GM21526 (cell line): ENCODE data around the gene DLG2.
"Not testable (repeated sequence)": the region's sequence is repeated elsewhere in the genome, so short reads cannot be mapped to it uniquely, and the experiment has no call there.

ENCODE experiments used
- ATAC-seq: cut with Tn5 transposase; IDR thresholded peaks from one replicate; pipeline ENCODE4 v1.9.1; 2021; ENCODE audit warnings: moderate library complexity; ENCODE audit not compliant: unreplicated experiment, low FRiP score

DLG2 gene

GRCh38 chr11:85257837-85258236, 369.3 kb downstream of the DLG2 start:
- no peak for ATAC-seq

- ATAC-seq: no peak
These were observed 370.7 kb downstream of the DLG2 start for GRCh38 chr11:85256433-85256832.

- no peak for ATAC-seq
These were observed 377.7 kb downstream of the DLG2 start for GRCh38 chr11:85249482-85249881.

- no peak for ATAC-seq
These were observed 379.3 kb downstream of the DLG2 start for GRCh38 chr11:85247797-85248196.

GRCh38 chr11:85238906-85239305, 388.2 kb downstream of the DLG2 start:
- no peak for ATAC-seq

DNA sequence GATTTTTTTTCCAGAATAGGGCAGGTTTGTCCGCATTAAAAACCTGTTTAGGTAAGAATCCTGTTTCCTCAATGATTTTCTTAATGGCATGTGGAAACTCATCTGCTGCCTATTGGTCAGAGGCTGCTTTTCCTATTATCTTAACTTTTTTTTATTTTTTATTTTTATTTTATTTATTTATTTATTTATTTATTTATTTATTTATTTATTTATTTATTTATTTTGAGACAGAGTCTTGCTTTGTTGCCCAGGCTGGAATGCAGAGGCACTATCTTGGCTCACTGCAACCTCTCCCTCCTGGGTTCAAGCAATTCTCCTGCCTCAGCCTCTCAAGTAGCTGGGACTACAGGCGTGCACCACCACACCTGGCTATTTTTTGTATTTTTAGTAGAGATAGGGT, 389.1 kb downstream of the DLG2 start:
- ATAC-seq: not testable (repeated sequence)

- ATAC-seq: no peak
These were observed 390.9 kb downstream of the DLG2 start for GRCh38 chr11:85236211-85236610.

GRCh38 chr11:85232559-85232958, 394.6 kb downstream of the DLG2 start:
- no peak for ATAC-seq

- no peak for ATAC-seq
These were observed 395.6 kb downstream of the DLG2 start for GRCh38 chr11:85231588-85231987.

DNA sequence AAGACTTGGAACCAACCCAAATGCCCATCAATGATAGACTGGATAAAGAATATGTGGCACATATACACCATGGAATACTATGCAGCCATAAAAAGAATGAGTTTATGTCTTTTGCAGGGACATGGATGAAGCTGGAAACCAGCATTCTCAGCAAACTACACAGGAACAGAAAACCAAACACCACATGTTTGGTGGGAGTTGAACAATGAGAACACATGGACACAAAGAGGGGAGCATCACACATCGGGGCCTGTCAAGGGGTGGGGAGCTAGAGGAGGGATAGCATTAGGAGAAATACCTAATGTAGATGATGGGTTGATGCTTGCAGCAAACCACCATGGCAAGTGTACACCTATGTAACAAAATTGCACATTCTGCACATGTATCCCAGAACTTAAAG, 397.4 kb downstream of the DLG2 start:
- not testable (repeated sequence) for ATAC-seq

- no peak for ATAC-seq
These were observed 430.2 kb downstream of the DLG2 start for GRCh38 chr11:85196968-85197367.

- no peak for ATAC-seq
These were observed 431.2 kb downstream of the DLG2 start for GRCh38 chr11:85195934-85196333.

- no peak for ATAC-seq
These were observed 439.2 kb downstream of the DLG2 start for GRCh38 chr11:85187992-85188391.

DNA sequence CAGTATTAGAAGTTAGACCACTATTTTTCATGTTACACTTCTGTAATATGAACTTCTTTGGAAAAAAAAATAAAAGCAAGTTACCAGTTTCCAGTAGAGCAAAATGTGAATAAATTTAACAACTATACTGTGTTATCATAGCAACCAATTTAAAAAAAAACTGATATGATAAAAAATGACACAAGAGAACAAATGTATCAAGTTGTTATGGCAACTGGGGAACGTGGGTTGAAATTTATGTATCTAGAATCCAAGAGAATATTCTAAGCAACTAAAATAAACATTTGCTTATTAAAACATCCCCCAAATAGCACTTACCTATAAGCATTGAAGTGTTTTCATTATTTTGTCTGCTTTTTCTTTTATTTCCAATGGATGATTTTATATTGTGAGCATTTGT, 442.4 kb downstream of the DLG2 start:
- ATAC-seq: no peak

DNA sequence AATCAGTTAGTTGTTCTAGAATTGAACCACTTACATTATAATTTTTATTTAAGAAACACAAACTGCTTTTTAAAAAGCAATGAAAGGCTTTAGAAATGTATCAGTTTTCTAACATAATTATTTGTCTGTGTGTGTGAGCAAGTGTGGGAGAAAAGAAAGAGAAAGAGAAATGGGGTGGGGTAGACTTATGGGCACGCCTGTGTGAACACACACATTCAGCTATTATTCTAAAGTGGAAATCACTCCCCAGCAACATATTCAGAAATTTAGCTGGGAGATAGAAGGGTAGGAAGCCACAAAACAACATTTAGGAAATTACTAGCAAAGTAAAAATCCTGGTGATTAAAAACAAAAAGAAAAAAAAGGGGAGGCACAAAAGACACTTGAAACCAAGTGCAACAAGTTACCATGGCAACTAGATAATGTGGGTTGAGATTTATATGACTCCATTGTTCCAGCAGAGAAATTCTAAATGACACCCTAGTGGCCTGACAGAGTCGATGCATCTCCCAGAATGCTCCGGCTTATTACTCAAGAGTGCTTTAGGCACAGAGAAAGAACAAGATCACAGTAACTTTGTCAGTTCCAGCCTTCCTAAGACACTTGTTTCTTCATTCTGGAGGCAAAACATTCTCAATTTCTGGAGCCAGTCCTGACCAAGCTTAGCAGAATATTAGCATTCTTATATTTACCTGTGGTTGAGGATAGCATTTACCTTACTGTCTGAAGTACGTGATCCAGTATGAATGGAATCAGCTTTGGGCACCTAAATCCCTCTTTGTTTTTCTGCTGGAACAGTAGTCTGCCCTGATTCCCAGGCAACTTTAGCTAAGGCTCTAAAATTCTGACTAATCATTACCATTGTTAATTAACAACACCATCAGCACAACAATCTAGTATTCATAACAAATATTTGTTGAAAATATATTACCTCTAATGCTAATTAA, 444.4 kb downstream of the DLG2 start:
- peak; percentile 95 for ATAC-seq

DNA sequence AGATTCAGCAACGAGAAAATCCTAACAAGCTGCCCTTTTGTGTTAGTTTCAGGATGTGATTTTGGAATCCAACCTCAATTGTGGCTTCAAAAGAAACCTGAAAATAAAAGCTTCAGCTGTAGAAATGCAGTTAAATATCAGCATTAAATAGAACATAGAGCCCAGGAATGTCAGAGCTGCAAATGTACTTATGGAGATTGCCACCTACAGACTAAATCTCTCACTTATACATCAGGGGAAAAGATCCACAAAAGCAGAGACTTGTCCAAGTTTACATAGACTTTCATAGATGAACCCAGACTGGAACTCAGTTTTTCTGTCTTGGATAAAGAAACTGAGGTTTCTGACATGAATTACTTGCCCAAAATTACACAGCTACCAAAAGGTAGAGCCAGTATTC, 446.6 kb downstream of the DLG2 start:
- no peak for ATAC-seq

- ATAC-seq: no peak
These were observed 455.4 kb downstream of the DLG2 start for GRCh38 chr11:85171648-85172257.

DNA sequence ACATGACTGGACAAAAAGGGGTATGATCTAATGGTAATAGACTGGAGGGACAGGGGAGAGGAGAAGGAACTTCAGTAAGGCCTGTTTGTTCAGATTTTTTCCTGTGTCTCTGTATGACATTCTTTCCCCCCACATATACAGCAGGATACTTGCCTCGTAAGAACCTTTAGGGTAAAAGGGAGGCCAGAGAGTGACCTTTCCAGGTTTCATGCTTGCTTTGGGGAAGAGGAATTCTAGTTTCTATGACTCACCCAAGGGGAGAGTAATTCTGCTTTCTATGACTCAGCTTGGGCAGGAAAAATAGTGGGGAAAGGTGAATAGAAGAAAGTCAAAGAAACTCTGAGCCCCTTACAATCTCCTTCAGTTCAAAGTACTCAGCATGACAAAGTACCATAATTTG, 457.0 kb downstream of the DLG2 start:
- no peak for ATAC-seq

GRCh38 chr11:85167471-85167870, 459.7 kb downstream of the DLG2 start:
- no peak for ATAC-seq

DNA sequence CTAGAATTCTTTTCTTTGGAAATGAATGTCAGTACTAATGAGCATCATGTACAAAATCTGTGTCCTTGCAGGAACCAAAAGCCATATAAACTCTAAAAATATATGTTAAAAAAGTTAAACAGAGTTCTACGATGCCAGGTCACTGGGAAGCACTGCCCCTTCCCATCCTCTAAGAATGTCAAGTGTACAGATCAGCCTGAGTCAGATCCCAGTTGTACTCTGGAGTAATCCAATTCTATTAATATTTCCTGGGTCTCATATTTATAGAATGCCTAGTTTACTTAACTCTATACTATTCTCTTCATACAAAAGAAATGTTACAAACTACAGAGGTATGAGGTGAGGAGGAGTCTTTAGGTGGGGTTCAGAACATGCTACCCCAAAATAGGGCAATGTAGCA, 460.1 kb downstream of the DLG2 start:
- ATAC-seq: no peak

GRCh38 chr11:85165819-85166218, 461.3 kb downstream of the DLG2 start:
- no peak for ATAC-seq

DNA sequence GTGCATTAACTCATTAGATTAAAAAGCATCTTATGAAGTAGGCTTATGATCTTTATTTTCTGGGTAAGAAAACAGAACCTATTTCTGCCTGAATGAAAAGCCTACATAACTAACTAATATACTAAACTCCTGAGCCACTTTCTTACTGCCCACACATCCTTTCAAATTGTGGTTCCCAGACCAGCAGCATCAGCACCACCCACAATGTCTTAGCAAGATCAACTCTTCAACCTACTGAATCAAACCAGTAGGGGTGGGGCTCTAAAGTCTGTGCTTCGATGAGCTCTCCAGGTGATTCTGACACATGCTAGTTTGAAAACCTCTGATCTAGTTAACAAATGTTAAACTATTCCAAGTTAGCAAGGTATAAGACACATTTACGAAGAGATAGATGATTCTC, 462.4 kb downstream of the DLG2 start:
- no peak for ATAC-seq
